Adrenal gland (tissue), 12 donors: ENCODE data around the gene PPFIA1. TPM values are rescaled to one million over a fixed set of nuclear protein-coding genes. Genes with fewer than 3 reads are reported as not detected.

ENCODE experiments used
- DNase-seq, 7 donors: peaks; one replicate each; pipeline ENCODE4 v3.0.0-alpha.2; 2019 to 2020
- H3K27ac ChIP-seq, 5 donors: fragments of 200-600 bp; sonication (generic) in 4 of 5; 1 replicate in 3 of 5; 2 replicates in 2 of 5; pipeline versions ENCODE4 v1.5.1 to v1.8.0; 2016 to 2020; ENCODE audit warnings: mild to moderate bottlenecking in 1 of 5
- H3K27me3 ChIP-seq: fragments of 200-600 bp; 2 replicates; pipeline ENCODE4 v1.8.0; 2021
- H3K36me3 ChIP-seq, 2 donors: fragments of 200-600 bp; replicated peaks in 1 of 2; 1 replicate in 1 of 2; 2 replicates in 1 of 2; pipeline versions ENCODE4 v1.5.1 to v1.8.0; 2018 to 2022
- H3K4me1 ChIP-seq, 2 donors: fragments of 200-600 bp; replicated peaks in 1 of 2; 1 replicate in 1 of 2; 2 replicates in 1 of 2; pipeline versions ENCODE4 v1.5.1 to v1.8.0; 2018 to 2021
- H3K4me3 ChIP-seq, 4 donors: fragments of 200-600 bp; sonication (generic) in 3 of 4; one replicate each; pipeline ENCODE4 v1.5.1; 2016 to 2018
- H3K9me3 ChIP-seq, 3 donors: fragments of 200-600 bp; sonication (generic) in 1 of 3; replicated peaks in 1 of 3; 1 replicate in 2 of 3; 2 replicates in 1 of 3; pipeline versions ENCODE4 v1.5.1 to v1.8.0; 2016 to 2021
- CTCF ChIP-seq, 6 experiments: fragments of 450-650 bp in 4 of 6; fragments of 200-600 bp in 2 of 6; sonication (generic) in 1 of 6; IDR thresholded peaks; 1 replicate in 5 of 6; 2 replicates in 1 of 6; pipeline versions ENCODE4 v1.5.1 to v1.8.0; 2016 to 2021; ENCODE audit warnings: antibody characterized with exemption in 6 of 6, mild to moderate bottlenecking in 2 of 6, moderate library complexity in 1 of 6
- POLR2A ChIP-seq, 2 donors: fragments of 450-650 bp; IDR thresholded peaks; one replicate each; pipeline ENCODE4 v1.6.1; 2017; ENCODE audit warnings: antibody characterized with exemption in 2 of 2, mild to moderate bottlenecking in 2 of 2, moderate library complexity in 1 of 2
- WGBS, 4 donors: extraction: QIAGEN DNeasy Blood & Tissue Kit in 2 of 4; methylation state at CpG; one replicate each; pipeline versions ENCODE4 v1.1.5 to v1.1.7; 2013 to 2017; 5-methylcytosine and 5-hydroxymethylcytosine counted together
- intact Hi-C, 2 donors: fragments of 100-400 bp; cut with DNase I; formaldehyde crosslinking; loops; one replicate each; pipeline versions ENCODE4 v1.14.1 to v1.15.0; 2022 to 2023
- polyA plus RNA-seq, 3 donors: library from polyadenylated mRNA; stranded (reverse); fragments of 200-250 nt in 2 of 3; fragments of 350-450 nt in 1 of 3; fragmentation: Illumina TruSeq in 1 of 3; extraction: RNeasy Lipid Tissue Mini Kit (QIAGEN cat#74804) in 1 of 3; gene quantifications; one replicate each; pipeline ENCODE4 v1.2.3, GENCODE V29; 2013 to 2014
- total RNA-seq, 9 donors: library from RNA; depleted of rRNA in 4 of 9; stranded (reverse); fragments of >200 nt in 4 of 9; fragments of 120-200 nt in 1 of 9; fragmentation: NEBNext Ultra II Directional in 1 of 9; extraction: Animal tissue kit (Norgen Biotek cat#: 25700) in 1 of 9; gene quantifications; one replicate each; pipeline versions ENCODE4 v1.1.0 to v1.2.4, GENCODE V29; 2013 to 2023
- donor health status: healthy with polysubstance abuse.
- donor health status: Bipolar disorder and iron deficiency.
- donor health status: DM: yes; HTN: yes; CAD: no.
- donor health status: DM: no; HTN: no; CAD: no.
- donor health status: DM: no; HTN: no; CAD: no.
- donor health status: DM: yes; HTN: yes; CAD: no.

The PPFIA1 gene
- total and polyA plus RNA-seq, 12 donors, result 25.8 to 58.6 (median 35.7) TPM

- no peak for TF ChIP-seq POLR2A (IDR thresholded peaks at IDR 0.05)
- peak in 3 of 6 experiments; percentile 6 to 23 (median 8) for TF ChIP-seq CTCF (IDR thresholded peaks at IDR 0.05)
Observed at GRCh38 chr11:70270877-70271648, 573 bp downstream of the PPFIA1 start.

GRCh38 chr11:70271649-70271953, 1.1 kb downstream of the PPFIA1 start:
- Histone ChIP-seq H3K27ac (peak overlapping the region in 4 of 5 donors; percentile 86 to 98 (median 94)), H3K27me3 (no peaks in the 10 kb centered on the region), H3K9me3 (no peaks in the 10 kb centered on the region), H3K4me3 (peak overlapping the region in 2 of 4 donors; percentile 64 to 97), H3K4me1 (peaks cover 14 to 42% of the 10 kb centered on the region in 2 donors), H3K36me3 (peaks cover 0 to 19% of the 10 kb centered on the region in 2 donors)
- TF ChIP-seq POLR2A (IDR thresholded peaks at IDR 0.05) (no peak), CTCF (IDR thresholded peaks at IDR 0.05) (no peak)
- DNase-seq, result no peak
- WGBS, 4 donors, result 0 to 9% (median 1%) methylated on average over 2 of the region's 2 CpGs
- intact Hi-C loops, result no loop called here

More at GRCh38 chr11:70270877-70271648, 573 bp downstream of the PPFIA1 start:
- Histone ChIP-seq H3K9me3 (no peaks in the 10 kb centered on the region), H3K4me3 (peak overlapping the region; percentile 60 to 97 (median 80)), H3K36me3 (peaks cover 0 to 19% of the 10 kb centered on the region in 2 donors), H3K4me1 (peaks cover 14 to 40% of the 10 kb centered on the region in 2 donors), H3K27me3 (no peaks in the 10 kb centered on the region), H3K27ac (peak overlapping the region; percentile 78 to 98 (median 93))
- DNase-seq, result peak; percentile 35 to 64 (median 50)
- WGBS, 4 donors, result 0 to 1% (median 0%) methylated on average over 21 to 75 of the region's 75 CpGs
- intact Hi-C loops, result no loop called here

GRCh38 chr11:70272009-70272408, 1.5 kb downstream of the PPFIA1 start:
- H3K27me3 ChIP-seq, result no peaks in the 10 kb centered on the region
- DNase-seq, result no peak
- H3K27ac ChIP-seq, result no peak overlapping the region
- H3K9me3 ChIP-seq, result no peaks in the 10 kb centered on the region
- intact Hi-C loops, result no loop called here
- peaks cover 0 to 19% of the 10 kb centered on the region in 2 donors for H3K36me3 ChIP-seq
- H3K4me1 ChIP-seq, result peaks cover 14 to 42% of the 10 kb centered on the region in 2 donors
- no peak for TF ChIP-seq POLR2A (IDR thresholded peaks at IDR 0.05)
- 84 to 89% (median 87%) methylated on average over 7 of the region's 7 CpGs for WGBS, 4 donors
- H3K4me3 ChIP-seq, result peak overlapping the region in 1 of 4 donors; percentile 97

GRCh38 chr11:70278994-70279393, 8.5 kb downstream of the PPFIA1 start:
- no peak overlapping the region for H3K27ac ChIP-seq
- H3K9me3 ChIP-seq, result no peaks in the 10 kb centered on the region
- intact Hi-C loops, result no loop called here
- no peaks in the 10 kb centered on the region for H3K27me3 ChIP-seq
- H3K4me1 ChIP-seq, result peaks cover 6 to 27% of the 10 kb centered on the region in 2 donors
- no peak overlapping the region for H3K4me3 ChIP-seq
- TF ChIP-seq POLR2A (IDR thresholded peaks at IDR 0.05), result no peak
- 92 to 98% (median 95%) methylated on average over 8 of the region's 8 CpGs for WGBS, 4 donors
- H3K36me3 ChIP-seq, result peaks cover 0 to 26% of the 10 kb centered on the region in 2 donors
- no peak for DNase-seq

GRCh38 chr11:70281156-70281609, 10.7 kb downstream of the PPFIA1 start:
- WGBS, 4 donors, result 22 to 46% (median 39%) methylated on average over 5 to 7 of the region's 7 CpGs
- peak overlapping the region in 4 of 5 donors; percentile 26 to 80 (median 66) for H3K27ac ChIP-seq

More at GRCh38 chr11:70281156-70281609, 10.7 kb downstream of the PPFIA1 start:
- intact Hi-C loops, result no loop called here
- Histone ChIP-seq H3K36me3 (peaks cover 0 to 34% of the 10 kb centered on the region in 2 donors), H3K4me3 (no peak overlapping the region), H3K9me3 (no peaks in the 10 kb centered on the region), H3K27me3 (no peaks in the 10 kb centered on the region), H3K4me1 (peaks cover 0 to 12% of the 10 kb centered on the region in 2 donors)
- peak; percentile 79 to 92 (median 83) for DNase-seq
- peak in 1 of 2 donors; percentile 21 for TF ChIP-seq POLR2A (IDR thresholded peaks at IDR 0.05)
- peak in 2 of 6 experiments; percentile 2 to 22 for TF ChIP-seq CTCF (IDR thresholded peaks at IDR 0.05)
